ENCODE data around the gene STK32A. TPM values are rescaled to one million over a fixed set of nuclear protein-coding genes. Genes with fewer than 3 reads are reported as not detected.

Gene STK32A
- total RNA-seq, 1 experiment from 2014 or later = not detected

- POLR2A ChIA-PET = no interaction called here
- H3K36me3 ChIP-seq (ENCODE audit: control insufficient read depth, insufficient read depth, low read length) = no peaks in the 10 kb centered on the region
- no peaks in the 10 kb centered on the region for H3K9me3 ChIP-seq (ENCODE audit: control insufficient read depth, insufficient read depth, low read depth, low read length)
- no TSS peak for BruUV-seq (replicated peaks)
- in situ Hi-C loops (cut with HindIII; ENCODE audit: low pct_unique_long_range_greater_than_20kb, low sequenced_read_pairs) (no loop called here), intact Hi-C loops (cut with micrococcal nuclease; ENCODE audit: unreplicated experiment) (no loop called here)
- DNase-seq (ENCODE audit: low read depth, low spot score) (no peak), ATAC-seq (no peak)
- H3K27me3 ChIP-seq (ENCODE audit: control insufficient read depth, insufficient read depth, low read length) = no peaks in the 10 kb centered on the region
- H3K27ac ChIP-seq (ENCODE audit: low read length) = no peak overlapping the region
- TF ChIP-seq POLR2AphosphoS5 (IDR thresholded peaks at IDR 0.05; ENCODE audit: low read depth, low read length) = no peak
- no peaks in the 10 kb centered on the region for H3K4me1 ChIP-seq (ENCODE audit: control insufficient read depth, insufficient read depth, low read length)
- no peak overlapping the region for H3K4me3 ChIP-seq (ENCODE audit: low read depth in 2 of 2, low read length in 2 of 2)
- CTCF ChIA-PET = no interaction called here
These were observed 26.7 kb upstream of the STK32A start for GRCh38 chr5:147208134-147208533.

DNA sequence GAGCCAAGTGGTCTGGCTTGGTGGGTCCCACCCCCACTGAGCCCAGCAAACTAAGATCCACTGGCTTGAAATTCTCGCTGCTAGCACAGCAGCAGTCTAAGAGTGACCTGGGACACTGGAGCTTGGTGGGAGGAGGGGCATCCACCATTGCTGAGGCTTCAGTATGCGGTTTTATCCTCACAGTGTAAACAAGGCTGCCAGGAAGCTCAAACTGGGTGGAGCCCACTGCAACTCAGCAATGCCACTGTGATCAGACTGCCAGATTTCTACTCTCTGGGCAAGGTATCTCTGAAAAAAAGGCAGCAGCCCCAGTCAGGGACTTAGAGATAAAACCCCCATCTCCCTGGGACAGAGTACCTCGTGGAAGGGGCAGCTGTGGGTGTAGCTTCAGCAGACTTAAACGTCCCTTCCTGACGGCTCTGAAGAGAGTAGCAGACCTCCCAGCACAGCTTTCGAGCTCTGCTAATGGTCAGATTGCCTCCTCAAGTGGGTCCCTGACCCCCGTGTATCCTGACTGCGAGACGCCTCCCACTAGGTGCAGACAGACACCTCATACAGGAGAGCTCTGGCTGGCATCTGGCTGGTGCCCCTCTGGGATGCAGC lies 18.2 kb upstream of the STK32A start:
- Histone ChIP-seq H3K27me3 (ENCODE audit: control insufficient read depth, insufficient read depth, low read length) (no peaks in the 10 kb centered on the region), H3K27ac (ENCODE audit: low read length) (no peak overlapping the region), H3K4me1 (ENCODE audit: control insufficient read depth, insufficient read depth, low read length) (no peaks in the 10 kb centered on the region), H3K36me3 (ENCODE audit: control insufficient read depth, insufficient read depth, low read length) (no peaks in the 10 kb centered on the region), H3K4me3 (ENCODE audit: low read depth in 2 of 2, low read length in 2 of 2) (no peak overlapping the region), H3K9me3 (ENCODE audit: control insufficient read depth, insufficient read depth, low read depth, low read length) (no peaks in the 10 kb centered on the region)
- CTCF ChIA-PET = no interaction called here
- BruUV-seq (replicated peaks) = no TSS peak
- no peak for DNase-seq (ENCODE audit: low read depth, low spot score)
- intact Hi-C loops (cut with micrococcal nuclease; ENCODE audit: unreplicated experiment) (no loop called here), in situ Hi-C loops (cut with HindIII; ENCODE audit: low pct_unique_long_range_greater_than_20kb, low sequenced_read_pairs) (no loop called here)
- POLR2A ChIA-PET = no interaction called here
- ATAC-seq = no peak
- TF ChIP-seq POLR2AphosphoS5 (IDR thresholded peaks at IDR 0.05; ENCODE audit: low read depth, low read length) (no peak), REST (IDR thresholded peaks at IDR 0.05; ENCODE audit: insufficient read depth in 1 of 2, low read depth in 2 of 2, low read length in 1 of 2) (no peak), SIN3A (IDR thresholded peaks at IDR 0.05; ENCODE audit: borderline replicate concordance, insufficient read depth, low read depth, low read length) (no peak), TCF7L2 (IDR thresholded peaks at IDR 0.05; ENCODE audit: low read depth, low read length) (no peak), CTCF (IDR thresholded peaks at IDR 0.05) (no peak)

DNA sequence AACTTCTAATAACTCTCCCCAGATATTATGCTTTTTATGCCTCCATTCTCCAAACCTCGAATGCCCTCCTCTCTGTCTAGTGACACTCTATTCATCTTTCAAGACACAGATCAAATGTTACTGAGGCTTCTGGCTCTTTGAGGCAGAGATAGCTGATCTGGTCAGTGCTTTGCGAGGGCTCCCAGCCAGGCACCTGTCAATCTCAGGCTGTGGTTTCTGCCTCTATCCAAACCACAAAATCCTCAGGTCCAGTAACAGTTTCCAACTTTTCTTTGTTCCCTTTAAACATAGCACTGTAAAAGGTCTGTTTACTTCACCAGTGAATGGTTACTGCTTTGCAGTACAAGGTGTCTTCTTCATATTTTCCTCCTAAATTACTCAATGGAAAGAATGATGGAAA lies 11.5 kb upstream of the STK32A start:
- Histone ChIP-seq H3K4me1 (ENCODE audit: control insufficient read depth, insufficient read depth, low read length) (no peaks in the 10 kb centered on the region), H3K27ac (ENCODE audit: low read length) (no peak overlapping the region), H3K27me3 (ENCODE audit: control insufficient read depth, insufficient read depth, low read length) (no peaks in the 10 kb centered on the region), H3K9me3 (ENCODE audit: control insufficient read depth, insufficient read depth, low read depth, low read length) (no peaks in the 10 kb centered on the region), H3K4me3 (ENCODE audit: low read depth in 2 of 2, low read length in 2 of 2) (no peak overlapping the region), H3K36me3 (ENCODE audit: control insufficient read depth, insufficient read depth, low read length) (no peaks in the 10 kb centered on the region)
- ChIA-PET CTCF (no interaction called here), POLR2A (no interaction called here)
- in situ Hi-C loops (cut with HindIII; ENCODE audit: low pct_unique_long_range_greater_than_20kb, low sequenced_read_pairs) = no loop called here
- intact Hi-C loops (cut with micrococcal nuclease; ENCODE audit: unreplicated experiment) = loop anchor here (5.0 kb wide), 1 partner anchor 144 kb away; no protein-coding TSS in a partner anchor
- BruUV-seq (replicated peaks) = no TSS peak
- ATAC-seq (no peak), DNase-seq (ENCODE audit: low read depth, low spot score) (no peak)
- TF ChIP-seq REST (IDR thresholded peaks at IDR 0.05; ENCODE audit: insufficient read depth in 1 of 2, low read depth in 2 of 2, low read length in 1 of 2) (no peak), CTCF (IDR thresholded peaks at IDR 0.05) (no peak), POLR2AphosphoS5 (IDR thresholded peaks at IDR 0.05; ENCODE audit: low read depth, low read length) (no peak), SIN3A (IDR thresholded peaks at IDR 0.05; ENCODE audit: borderline replicate concordance, insufficient read depth, low read depth, low read length) (no peak), TCF7L2 (IDR thresholded peaks at IDR 0.05; ENCODE audit: low read depth, low read length) (no peak)
